Activated T-cell treated with anti-CD3 and anti-CD28 coated beads, Interleukin-2, amount 50 U/mL, for 24 hours (primary cell): ENCODE results near the gene SNX11.
A peak's percentile ranks its signal among the peaks of the same experiment; 100 is the strongest.

Source experiments
- DNase-seq: peaks from one replicate; pipeline ENCODE4 v3.0.0-alpha.2; 2020
- H3K27ac Mint-ChIP-seq: 2 replicates; pipeline ENCODE4 v1.8.0; 2020; ENCODE audit warnings: mild to moderate bottlenecking, mixed read lengths
- H3K27me3 Mint-ChIP-seq: 2 replicates; pipeline ENCODE4 v1.8.0; 2020; ENCODE audit warnings: mixed read lengths
- H3K36me3 Mint-ChIP-seq: 2 replicates; pipeline ENCODE4 v1.8.0; 2020; ENCODE audit warnings: low read depth, mixed read lengths
- H3K4me1 Mint-ChIP-seq: 2 replicates; pipeline ENCODE4 v1.8.0; 2020; ENCODE audit warnings: low read depth, mixed read lengths
- H3K4me3 Mint-ChIP-seq: 2 replicates; pipeline ENCODE4 v1.8.0; 2020; ENCODE audit warnings: mild to moderate bottlenecking, moderate library complexity, mixed read lengths
- H3K9me3 Mint-ChIP-seq: 2 replicates; pipeline ENCODE4 v1.8.0; 2020; ENCODE audit warnings: mixed read lengths

SNX11 gene

DNA sequence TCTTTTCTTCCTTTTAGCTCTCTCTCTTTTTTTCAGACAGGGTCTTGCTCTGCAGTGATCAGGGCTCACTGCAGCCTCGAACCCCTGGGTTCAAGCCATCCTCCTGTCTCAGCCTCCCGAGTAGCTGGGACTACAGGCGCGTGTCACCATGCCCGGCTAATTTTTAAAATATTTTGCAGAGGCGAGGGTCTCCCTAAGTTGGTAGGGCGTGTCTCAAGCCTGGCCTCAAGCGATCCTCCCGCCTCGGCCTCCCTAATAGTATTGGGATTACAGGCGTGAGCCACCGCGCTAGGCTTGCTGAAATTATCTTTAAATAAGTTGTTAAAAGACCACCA is 797 bp upstream of the SNX11 start:
- H3K27ac Mint-ChIP-seq: peak overlapping the region; percentile 98
- H3K36me3 Mint-ChIP-seq: peaks cover 13% of the 10 kb centered on the region
- H3K27me3 Mint-ChIP-seq: no peaks in the 10 kb centered on the region
- H3K4me1 Mint-ChIP-seq: peaks cover 56% of the 10 kb centered on the region
- no peak for DNase-seq
- H3K9me3 Mint-ChIP-seq: peaks cover 8% of the 10 kb centered on the region
- peak overlapping the region; percentile 99 for H3K4me3 Mint-ChIP-seq

DNA sequence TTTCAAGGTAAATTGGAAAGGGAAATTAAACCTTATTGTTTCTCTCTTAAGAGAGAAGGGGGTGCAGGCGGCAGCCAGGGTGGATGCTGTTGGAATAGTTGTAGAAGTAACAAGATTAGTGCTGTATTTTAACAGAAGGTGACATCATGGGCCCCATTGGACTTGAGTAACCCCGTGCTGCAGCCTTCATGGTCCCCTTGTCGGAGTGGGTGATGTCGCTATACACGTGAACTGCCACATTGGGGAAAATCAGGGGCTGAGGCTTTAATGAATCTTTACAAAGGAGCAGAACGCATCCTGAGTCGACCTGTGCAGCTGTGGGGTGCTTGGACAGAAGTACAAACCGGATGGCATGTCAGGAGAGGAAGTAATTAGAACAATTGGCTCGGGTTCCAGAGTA is 3.2 kb downstream of the SNX11 start:
- peaks cover 42% of the 10 kb centered on the region for H3K36me3 Mint-ChIP-seq
- H3K9me3 Mint-ChIP-seq: no peaks in the 10 kb centered on the region
- no peaks in the 10 kb centered on the region for H3K27me3 Mint-ChIP-seq
- peak overlapping the region; percentile 90 for H3K27ac Mint-ChIP-seq
- H3K4me1 Mint-ChIP-seq: peaks cover 59% of the 10 kb centered on the region
- H3K4me3 Mint-ChIP-seq: peak overlapping the region; percentile 25
- DNase-seq: no peak

DNA sequence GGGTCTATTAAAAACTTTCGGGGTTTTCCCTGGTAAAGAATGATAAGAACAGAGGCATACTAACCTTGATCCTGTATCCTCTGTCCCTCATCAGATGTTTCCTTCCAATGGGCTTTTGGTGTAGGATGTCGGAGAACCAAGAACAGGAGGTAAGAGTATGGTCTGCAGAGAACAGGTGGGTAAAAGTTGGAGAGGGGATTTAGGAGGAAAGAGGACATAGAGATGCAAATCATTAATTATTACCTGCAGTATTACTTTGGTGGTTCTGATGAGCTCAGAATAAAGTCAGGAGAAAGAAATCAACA is 4.3 kb downstream of the SNX11 start:
- peaks cover 55% of the 10 kb centered on the region for H3K4me1 Mint-ChIP-seq

DNA sequence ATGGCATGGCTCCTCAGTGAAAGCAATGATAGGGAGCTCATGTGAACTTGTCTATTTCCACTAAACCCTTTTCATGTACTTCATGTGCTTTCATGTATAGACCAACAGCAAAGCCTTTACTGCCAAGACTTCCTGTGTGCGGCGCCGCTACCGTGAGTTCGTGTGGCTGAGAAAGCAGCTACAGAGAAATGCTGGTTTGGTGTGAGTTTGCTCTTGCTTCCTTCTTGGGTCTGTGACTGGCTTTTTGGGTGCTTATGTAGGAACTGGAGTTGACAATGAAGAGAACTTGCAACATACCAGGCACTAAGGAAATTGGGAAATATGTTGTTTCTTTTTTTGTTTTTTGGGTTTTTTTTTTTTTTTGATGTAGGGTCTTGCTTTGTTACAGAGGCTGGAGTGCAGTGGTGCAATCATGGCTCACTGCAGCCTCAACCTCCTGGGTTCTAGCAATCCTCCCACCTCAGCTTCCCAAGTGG is 5.7 kb downstream of the SNX11 start:
- Mint-ChIP-seq H3K4me1 (peaks cover 47% of the 10 kb centered on the region), H3K36me3 (peaks cover 48% of the 10 kb centered on the region), H3K27ac (peak overlapping the region; percentile 90), H3K4me3 (peak overlapping the region; percentile 48), H3K27me3 (no peaks in the 10 kb centered on the region), H3K9me3 (no peaks in the 10 kb centered on the region)
- DNase-seq: peak; percentile 45

More for the DNA sequence above, 4.3 kb downstream of the SNX11 start:
- no peaks in the 10 kb centered on the region for H3K9me3 Mint-ChIP-seq
- no peak for DNase-seq
- peak overlapping the region; percentile 49 for H3K4me3 Mint-ChIP-seq
- no peaks in the 10 kb centered on the region for H3K27me3 Mint-ChIP-seq
- peaks cover 45% of the 10 kb centered on the region for H3K36me3 Mint-ChIP-seq
- peak overlapping the region; percentile 90 for H3K27ac Mint-ChIP-seq

DNA sequence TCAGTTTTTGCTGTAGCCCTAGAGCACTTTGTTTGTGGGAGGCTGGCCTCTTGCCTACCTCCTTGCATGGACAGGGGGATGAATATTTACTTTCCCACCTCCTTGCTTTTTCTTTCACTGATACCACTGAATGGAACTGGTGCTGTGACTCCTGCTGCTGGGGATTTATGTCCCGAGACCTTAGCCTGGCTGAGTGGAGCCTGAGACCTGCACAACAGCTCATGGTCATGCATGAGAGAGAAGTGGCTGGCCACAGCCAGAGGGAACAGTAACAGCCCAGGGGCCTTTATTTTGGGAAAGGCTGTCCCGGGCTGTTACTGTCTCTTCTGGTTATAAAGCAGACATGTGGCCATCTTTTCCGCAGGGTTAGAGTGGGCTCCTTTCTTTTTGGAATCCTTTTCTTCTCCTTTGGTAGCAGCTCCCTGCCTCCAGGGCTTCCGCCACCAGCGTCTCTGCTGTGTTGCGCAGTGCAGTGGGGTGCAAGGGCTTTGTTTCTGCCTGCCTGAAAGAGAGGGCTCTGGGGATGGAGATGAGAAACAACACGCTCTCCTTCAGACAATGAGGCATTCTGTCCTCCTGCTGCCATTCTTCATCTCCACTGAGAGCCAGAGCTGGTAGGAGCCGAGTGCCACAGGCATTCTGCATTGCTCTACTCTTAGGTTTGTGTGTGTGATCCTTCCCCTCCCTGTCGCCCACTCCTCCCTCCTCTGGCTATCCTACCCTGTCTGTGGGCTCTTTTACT is 14.5 kb downstream of the SNX11 start:
- Mint-ChIP-seq H3K4me3 (no peak overlapping the region), H3K9me3 (no peaks in the 10 kb centered on the region), H3K27ac (peak overlapping the region; percentile 23), H3K27me3 (no peaks in the 10 kb centered on the region), H3K4me1 (peaks cover 5% of the 10 kb centered on the region), H3K36me3 (peaks cover 83% of the 10 kb centered on the region)
- DNase-seq: no peak

GRCh38 chr17:48122665-48123045 is 15.1 kb downstream of the SNX11 start:
- no peaks in the 10 kb centered on the region for H3K9me3 Mint-ChIP-seq

DNA sequence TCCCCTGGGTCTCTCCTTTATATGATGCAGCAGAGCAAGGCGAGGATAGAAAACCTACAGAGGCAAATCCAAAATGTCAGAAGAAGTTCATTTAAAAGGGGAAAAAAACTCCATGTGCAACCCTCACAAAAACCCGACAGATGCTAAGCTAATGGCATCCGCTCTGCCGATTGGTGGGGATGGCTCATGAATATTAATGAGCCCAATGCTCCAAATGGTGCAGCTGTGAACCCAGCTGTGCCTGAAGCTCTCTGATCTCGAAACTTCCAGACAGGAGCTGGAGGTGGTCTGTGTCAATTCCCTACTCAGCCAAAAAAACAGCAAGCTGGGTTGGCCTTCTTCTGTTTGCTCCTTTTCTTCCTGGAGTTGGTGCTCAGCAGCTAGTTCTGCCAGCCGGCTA is 15.5 kb downstream of the SNX11 start:
- peak overlapping the region; percentile 42 for H3K27ac Mint-ChIP-seq
- peaks cover 77% of the 10 kb centered on the region for H3K36me3 Mint-ChIP-seq
- no peaks in the 10 kb centered on the region for H3K9me3 Mint-ChIP-seq
- peaks cover 5% of the 10 kb centered on the region for H3K4me1 Mint-ChIP-seq
- H3K4me3 Mint-ChIP-seq: no peak overlapping the region
- no peaks in the 10 kb centered on the region for H3K27me3 Mint-ChIP-seq
- DNase-seq: no peak

More at GRCh38 chr17:48122665-48123045, 15.1 kb downstream of the SNX11 start:
- Mint-ChIP-seq H3K36me3 (peaks cover 82% of the 10 kb centered on the region), H3K27ac (peak overlapping the region; percentile 26), H3K4me3 (no peak overlapping the region), H3K27me3 (no peaks in the 10 kb centered on the region), H3K4me1 (peaks cover 5% of the 10 kb centered on the region)
- no peak for DNase-seq

DNA sequence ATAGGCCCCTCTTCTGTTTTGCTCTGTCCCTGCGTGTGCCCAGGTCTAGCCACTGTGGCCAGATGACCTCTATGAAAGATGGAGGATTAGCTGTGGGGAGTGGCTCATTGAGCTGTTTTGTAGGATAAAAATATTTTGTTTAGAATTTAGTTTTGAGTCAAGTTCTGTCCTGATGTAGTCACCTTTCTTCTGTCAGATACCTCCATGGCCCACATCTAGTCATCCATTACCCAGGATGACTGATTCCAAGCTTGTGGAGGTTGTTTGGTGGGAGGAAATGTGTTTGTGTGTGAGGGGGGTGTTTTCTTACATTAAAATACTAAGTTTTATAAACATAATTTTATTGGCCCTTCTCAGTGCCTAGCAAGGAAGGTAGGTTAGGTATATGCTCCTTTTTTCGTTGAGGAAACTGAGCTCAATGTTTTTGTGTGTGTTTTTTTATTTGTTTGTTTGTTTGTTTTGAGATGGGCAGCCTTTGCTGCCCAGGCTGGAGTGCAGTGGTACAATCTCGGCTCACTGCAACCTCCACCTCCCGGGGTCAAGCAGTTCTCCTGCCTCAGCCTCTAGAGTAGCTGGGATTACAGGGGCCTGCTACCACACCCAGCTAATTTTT is 16.3 kb downstream of the SNX11 start:
- H3K4me3 Mint-ChIP-seq: no peak overlapping the region
- no peaks in the 10 kb centered on the region for H3K9me3 Mint-ChIP-seq
- H3K27ac Mint-ChIP-seq: peak overlapping the region; percentile 42
- DNase-seq: no peak
- H3K36me3 Mint-ChIP-seq: peaks cover 71% of the 10 kb centered on the region
- no peaks in the 10 kb centered on the region for H3K27me3 Mint-ChIP-seq
- H3K4me1 Mint-ChIP-seq: peaks cover 5% of the 10 kb centered on the region

- no peaks in the 10 kb centered on the region for H3K27me3 Mint-ChIP-seq
- H3K36me3 Mint-ChIP-seq: peaks cover 58% of the 10 kb centered on the region
- H3K9me3 Mint-ChIP-seq: no peaks in the 10 kb centered on the region
- H3K4me1 Mint-ChIP-seq: peaks cover 5% of the 10 kb centered on the region
- H3K4me3 Mint-ChIP-seq: no peak overlapping the region
- DNase-seq: no peak
- H3K27ac Mint-ChIP-seq: peak overlapping the region; percentile 57
These were observed 18.4 kb downstream of the SNX11 start for GRCh38 chr17:48125829-48126531.

GRCh38 chr17:48126532-48126850 is 18.9 kb downstream of the SNX11 start:
- Mint-ChIP-seq H3K4me1 (peaks cover 7% of the 10 kb centered on the region), H3K36me3 (peaks cover 57% of the 10 kb centered on the region), H3K9me3 (no peaks in the 10 kb centered on the region), H3K27me3 (no peaks in the 10 kb centered on the region), H3K4me3 (no peak overlapping the region), H3K27ac (peak overlapping the region; percentile 57)
- DNase-seq: no peak

- peaks cover 54% of the 10 kb centered on the region for H3K36me3 Mint-ChIP-seq
- DNase-seq: no peak
- H3K9me3 Mint-ChIP-seq: no peaks in the 10 kb centered on the region
- H3K27me3 Mint-ChIP-seq: no peaks in the 10 kb centered on the region
- H3K4me1 Mint-ChIP-seq: peaks cover 7% of the 10 kb centered on the region
- H3K27ac Mint-ChIP-seq: peak overlapping the region; percentile 9
- no peak overlapping the region for H3K4me3 Mint-ChIP-seq
These were observed 19.9 kb downstream of the SNX11 start for GRCh38 chr17:48127371-48128051.

DNA sequence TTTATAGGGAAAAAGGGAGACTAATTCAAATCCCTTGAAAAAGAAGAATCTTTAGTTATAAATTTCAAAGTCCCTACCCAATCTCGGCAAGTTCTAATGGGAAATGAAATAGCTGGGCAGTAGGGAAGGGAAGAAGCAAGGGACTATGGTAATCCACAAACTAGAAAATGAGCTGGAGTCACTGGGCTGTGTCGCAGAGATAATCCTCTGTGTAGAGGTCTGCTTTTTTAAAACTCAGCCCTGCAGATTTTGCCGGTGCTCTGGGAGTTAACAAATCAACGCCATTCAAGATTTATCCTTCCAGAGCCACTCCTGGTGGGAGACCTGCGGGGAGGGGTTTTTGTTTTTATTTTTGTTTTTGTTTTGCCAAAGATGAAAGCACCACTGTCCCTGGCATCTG is 20.8 kb downstream of the SNX11 start:
- H3K27ac Mint-ChIP-seq: no peak overlapping the region
- H3K9me3 Mint-ChIP-seq: no peaks in the 10 kb centered on the region
- DNase-seq: no peak
- no peak overlapping the region for H3K4me3 Mint-ChIP-seq
- H3K4me1 Mint-ChIP-seq: peaks cover 6% of the 10 kb centered on the region
- H3K27me3 Mint-ChIP-seq: no peaks in the 10 kb centered on the region
- peaks cover 47% of the 10 kb centered on the region for H3K36me3 Mint-ChIP-seq

GRCh38 chr17:48129981-48130380 is 22.4 kb downstream of the SNX11 start:
- Mint-ChIP-seq H3K4me3 (no peak overlapping the region), H3K9me3 (no peaks in the 10 kb centered on the region)

GRCh38 chr17:48131216-48131824 is 23.8 kb downstream of the SNX11 start:
- Mint-ChIP-seq H3K4me3 (no peak overlapping the region), H3K9me3 (no peaks in the 10 kb centered on the region), H3K27me3 (no peaks in the 10 kb centered on the region), H3K4me1 (peaks cover 1% of the 10 kb centered on the region), H3K27ac (peak overlapping the region; percentile 47), H3K36me3 (peaks cover 38% of the 10 kb centered on the region)
- DNase-seq: no peak

More at GRCh38 chr17:48129981-48130380, 22.4 kb downstream of the SNX11 start:
- no peaks in the 10 kb centered on the region for H3K27me3 Mint-ChIP-seq
- DNase-seq: no peak
- peaks cover 39% of the 10 kb centered on the region for H3K36me3 Mint-ChIP-seq
- H3K27ac Mint-ChIP-seq: no peak overlapping the region
- H3K4me1 Mint-ChIP-seq: peaks cover 1% of the 10 kb centered on the region
